Fibroblast of pulmonary artery (primary cell): Measurements from ENCODE around the gene CCDC81.
"Not testable (repeated sequence)": the region's sequence is repeated elsewhere in the genome, so short reads cannot be mapped to it uniquely, and the experiment has no call there.

Experiments used
- DNase-seq: peaks from one replicate; pipeline ENCODE4 v3.0.0-alpha.2; 2010; ENCODE audit warnings: low read depth
- H3K4me3 ChIP-seq: replicated peaks from 2 replicates; pipeline ENCODE4 v1.5.1; 2011; ENCODE audit warnings: low read depth, mild to moderate bottlenecking, control low read depth, low read length, moderate library complexity
- CTCF ChIP-seq: IDR thresholded peaks from 2 replicates; pipeline ENCODE4 v1.5.1; 2011; ENCODE audit warnings: mild to moderate bottlenecking, control low read depth, low read length, inconsistent platforms; ENCODE audit errors: missing control alignments

Gene CCDC81

DNA sequence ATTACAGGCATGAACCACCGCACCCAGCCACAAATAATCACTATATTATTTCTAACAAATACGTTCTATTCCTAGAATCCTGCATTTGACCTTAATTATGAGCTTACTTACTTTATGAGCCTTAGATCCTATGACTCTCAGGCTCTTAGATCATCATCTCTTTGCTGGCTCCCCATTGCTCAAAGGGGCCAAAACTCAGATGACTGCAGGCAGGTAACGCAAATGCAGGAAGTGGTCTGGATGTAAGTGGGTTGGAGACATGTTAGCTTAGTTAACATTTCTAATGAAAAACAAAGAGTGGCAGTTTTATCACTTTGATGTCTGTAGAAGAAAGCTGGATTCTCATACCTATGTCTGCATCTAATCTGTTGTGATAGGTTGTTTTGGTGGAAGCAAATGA lies 23.4 kb downstream of the CCDC81 start:
- no peak for TF ChIP-seq CTCF

DNA sequence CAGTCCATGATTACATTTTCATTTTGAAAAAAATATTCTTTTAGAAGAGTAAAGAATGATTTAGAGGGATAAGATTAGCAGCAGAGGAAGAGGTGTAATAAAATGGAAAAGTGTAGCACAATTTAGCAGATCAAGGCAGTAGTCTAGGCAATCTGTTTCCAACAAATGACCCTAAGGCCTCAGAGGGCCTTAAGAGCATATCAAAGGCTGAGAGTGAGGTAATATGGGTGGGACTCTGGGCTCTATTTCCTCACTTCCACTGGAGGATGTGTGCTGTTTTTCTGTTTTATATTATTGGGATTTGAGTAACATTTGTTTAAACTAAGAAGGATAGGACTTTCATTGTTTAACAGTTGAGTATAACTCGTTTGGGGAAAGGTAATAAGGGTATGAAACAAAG lies 28.8 kb downstream of the CCDC81 start:
- TF ChIP-seq CTCF: no peak
- DNase-seq: no peak
- H3K4me3 ChIP-seq: no peak overlapping the region

More for the DNA sequence above, 23.4 kb downstream of the CCDC81 start:
- H3K4me3 ChIP-seq: no peak overlapping the region
- no peak for DNase-seq

- peak; percentile 7 for DNase-seq
- H3K4me3 ChIP-seq: no peak overlapping the region
These were observed 34.2 kb downstream of the CCDC81 start for GRCh38 chr11:86408845-86409244.

DNA sequence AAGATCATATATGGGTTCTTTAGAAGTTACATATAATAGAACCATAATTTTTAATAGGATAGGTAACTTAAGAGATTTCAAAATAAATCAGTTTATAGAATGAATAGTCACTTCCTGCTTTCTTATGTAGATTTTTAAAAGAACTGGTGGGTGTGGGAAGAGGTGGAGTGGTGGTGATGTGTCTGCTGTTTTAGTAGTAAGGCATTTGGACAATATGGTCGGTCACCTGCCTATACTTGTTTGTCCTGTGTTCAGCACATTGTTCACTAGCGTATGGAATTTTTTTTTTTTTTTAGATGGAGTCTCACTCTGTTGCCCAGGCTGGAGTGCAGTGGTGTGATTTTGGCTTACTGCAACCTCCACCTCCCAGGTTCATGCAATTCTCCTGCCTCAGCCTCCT lies 39.3 kb downstream of the CCDC81 start:
- no peak for TF ChIP-seq CTCF
- no peak overlapping the region for H3K4me3 ChIP-seq
- no peak for DNase-seq

More at GRCh38 chr11:86408845-86409244, 34.2 kb downstream of the CCDC81 start:
- TF ChIP-seq CTCF: peak; percentile 42

GRCh38 chr11:86415026-86415425 lies 40.3 kb downstream of the CCDC81 start:
- no peak for DNase-seq
- no peak overlapping the region for H3K4me3 ChIP-seq
- no peak for TF ChIP-seq CTCF

GRCh38 chr11:86416494-86416893 lies 41.8 kb downstream of the CCDC81 start:
- no peak for DNase-seq
- no peak for TF ChIP-seq CTCF
- H3K4me3 ChIP-seq: no peak overlapping the region

GRCh38 chr11:86416951-86417350 lies 42.3 kb downstream of the CCDC81 start:
- not testable (repeated sequence) for H3K4me3 ChIP-seq, DNase-seq
